ENCODE data around the gene NTPCR. TPM values are rescaled to one million over a fixed set of nuclear protein-coding genes. Genes with fewer than 3 reads are reported as not detected.

Gene NTPCR
- total RNA-seq, 1 experiment from 2014 or later: 46.8 TPM

GRCh38 chr1:232940262-232940661 is 10.1 kb upstream of the NTPCR start:
- intact Hi-C loops (cut with micrococcal nuclease; ENCODE audit: unreplicated experiment) (no loop called here), in situ Hi-C loops (cut with HindIII; ENCODE audit: low pct_unique_long_range_greater_than_20kb, low sequenced_read_pairs) (no loop called here)
- ChIA-PET CTCF (no interaction called here), POLR2A (no interaction called here)
- DNase-seq (ENCODE audit: low read depth, low spot score) (no peak), ATAC-seq (no peak)
- Histone ChIP-seq H3K36me3 (ENCODE audit: control insufficient read depth, insufficient read depth, low read length) (no peaks in the 10 kb centered on the region), H3K4me3 (ENCODE audit: low read depth in 2 of 2, low read length in 2 of 2) (no peak overlapping the region), H3K27me3 (ENCODE audit: control insufficient read depth, insufficient read depth, low read length) (peaks cover 2% of the 10 kb centered on the region; the same call in 1 of the 2 replicates), H3K9me3 (ENCODE audit: control insufficient read depth, insufficient read depth, low read depth, low read length) (no peaks in the 10 kb centered on the region), H3K4me1 (ENCODE audit: control insufficient read depth, insufficient read depth, low read length) (no peaks in the 10 kb centered on the region), H3K27ac (ENCODE audit: low read length) (no peak overlapping the region)
- TF ChIP-seq TCF7L2 (IDR thresholded peaks at IDR 0.05; ENCODE audit: low read depth, low read length) (no peak), POLR2AphosphoS5 (IDR thresholded peaks at IDR 0.05; ENCODE audit: low read depth, low read length) (no peak), SIN3A (IDR thresholded peaks at IDR 0.05; ENCODE audit: borderline replicate concordance, insufficient read depth, low read depth, low read length) (no peak), REST (IDR thresholded peaks at IDR 0.05; ENCODE audit: insufficient read depth in 1 of 2, low read depth in 2 of 2, low read length in 1 of 2) (no peak)
- TF ChIP-seq, protein P1, sequence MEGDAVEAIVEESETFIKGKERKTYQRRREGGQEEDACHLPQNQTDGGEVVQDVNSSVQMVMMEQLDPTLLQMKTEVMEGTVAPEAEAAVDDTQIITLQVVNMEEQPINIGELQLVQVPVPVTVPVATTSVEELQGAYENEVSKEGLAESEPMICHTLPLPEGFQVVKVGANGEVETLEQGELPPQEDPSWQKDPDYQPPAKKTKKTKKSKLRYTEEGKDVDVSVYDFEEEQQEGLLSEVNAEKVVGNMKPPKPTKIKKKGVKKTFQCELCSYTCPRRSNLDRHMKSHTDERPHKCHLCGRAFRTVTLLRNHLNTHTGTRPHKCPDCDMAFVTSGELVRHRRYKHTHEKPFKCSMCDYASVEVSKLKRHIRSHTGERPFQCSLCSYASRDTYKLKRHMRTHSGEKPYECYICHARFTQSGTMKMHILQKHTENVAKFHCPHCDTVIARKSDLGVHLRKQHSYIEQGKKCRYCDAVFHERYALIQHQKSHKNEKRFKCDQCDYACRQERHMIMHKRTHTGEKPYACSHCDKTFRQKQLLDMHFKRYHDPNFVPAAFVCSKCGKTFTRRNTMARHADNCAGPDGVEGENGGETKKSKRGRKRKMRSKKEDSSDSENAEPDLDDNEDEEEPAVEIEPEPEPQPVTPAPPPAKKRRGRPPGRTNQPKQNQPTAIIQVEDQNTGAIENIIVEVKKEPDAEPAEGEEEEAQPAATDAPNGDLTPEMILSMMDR (IDR thresholded peaks at IDR 0.05): no peak
- no TSS peak for BruUV-seq (replicated peaks)

- TF ChIP-seq SIN3A (IDR thresholded peaks at IDR 0.05; ENCODE audit: borderline replicate concordance, insufficient read depth, low read depth, low read length) (no peak), TCF7L2 (IDR thresholded peaks at IDR 0.05; ENCODE audit: low read depth, low read length) (no peak), POLR2AphosphoS5 (IDR thresholded peaks at IDR 0.05; ENCODE audit: low read depth, low read length) (no peak), REST (IDR thresholded peaks at IDR 0.05; ENCODE audit: insufficient read depth in 1 of 2, low read depth in 2 of 2, low read length in 1 of 2) (no peak)
- TF ChIP-seq, protein P1 (IDR thresholded peaks at IDR 0.05): no peak
- Histone ChIP-seq H3K9me3 (ENCODE audit: control insufficient read depth, insufficient read depth, low read depth, low read length) (no peaks in the 10 kb centered on the region), H3K4me1 (ENCODE audit: control insufficient read depth, insufficient read depth, low read length) (no peaks in the 10 kb centered on the region), H3K4me3 (ENCODE audit: low read depth in 2 of 2, low read length in 2 of 2) (no peak overlapping the region), H3K27ac (ENCODE audit: low read length) (no peak overlapping the region), H3K36me3 (ENCODE audit: control insufficient read depth, insufficient read depth, low read length) (no peaks in the 10 kb centered on the region), H3K27me3 (ENCODE audit: control insufficient read depth, insufficient read depth, low read length) (peaks cover 2% of the 10 kb centered on the region; the same call in 1 of the 2 replicates)
- DNase-seq (ENCODE audit: low read depth, low spot score) (no peak), ATAC-seq (no peak)
- CTCF ChIA-PET: no interaction called here
- intact Hi-C loops (cut with micrococcal nuclease; ENCODE audit: unreplicated experiment): no loop called here
- in situ Hi-C loops (cut with HindIII; ENCODE audit: low pct_unique_long_range_greater_than_20kb, low sequenced_read_pairs): no loop called here
- POLR2A ChIA-PET: interaction anchor here (0.6 kb wide), 1 partner anchor 74 kb away, joined by 3 read pairs; no protein-coding TSS in a partner anchor
- no TSS peak for BruUV-seq (replicated peaks)
These were observed 7.8 kb upstream of the NTPCR start for GRCh38 chr1:232942413-232943294.

Measured in Panc1 (cell line).